D341Med (cell line): ENCODE data around the gene PGS1.

ENCODE experiments used
- DNase-seq: peaks from one replicate; pipeline ENCODE4 v3.0.0; 2012; ENCODE audit warnings: low spot score

The PGS1 gene

DNA sequence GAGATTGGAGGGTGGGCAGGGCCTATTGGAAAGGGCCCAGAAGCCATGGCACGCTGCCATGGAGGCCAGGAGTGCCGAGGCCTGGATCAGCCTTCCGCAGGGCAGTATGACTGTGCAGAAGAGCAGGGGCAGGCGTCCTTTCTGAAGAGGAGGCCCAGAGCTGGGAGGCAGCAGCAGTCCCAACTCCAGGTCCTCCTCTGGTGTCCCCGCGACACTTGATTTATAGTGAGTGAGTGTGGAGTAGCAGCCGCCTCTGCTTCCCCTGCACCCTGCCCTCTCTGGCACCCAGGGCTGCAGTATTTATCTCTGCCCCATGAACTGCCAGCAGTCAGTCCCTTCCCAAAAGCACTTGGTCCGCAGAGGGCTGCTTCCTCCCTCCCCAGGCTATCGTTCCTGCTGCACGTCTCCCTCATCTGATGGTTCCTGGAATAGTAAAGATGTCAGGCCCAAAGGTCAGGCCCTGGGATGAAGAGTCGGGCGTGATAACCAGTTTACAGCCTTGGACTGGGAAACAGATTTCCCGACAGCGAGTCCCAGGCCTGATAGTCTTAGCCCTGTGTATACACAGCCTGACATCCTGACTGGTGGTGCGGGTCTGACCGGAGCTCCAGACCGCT is 32.9 kb downstream of the PGS1 start:
- DNase-seq = no peak

DNA sequence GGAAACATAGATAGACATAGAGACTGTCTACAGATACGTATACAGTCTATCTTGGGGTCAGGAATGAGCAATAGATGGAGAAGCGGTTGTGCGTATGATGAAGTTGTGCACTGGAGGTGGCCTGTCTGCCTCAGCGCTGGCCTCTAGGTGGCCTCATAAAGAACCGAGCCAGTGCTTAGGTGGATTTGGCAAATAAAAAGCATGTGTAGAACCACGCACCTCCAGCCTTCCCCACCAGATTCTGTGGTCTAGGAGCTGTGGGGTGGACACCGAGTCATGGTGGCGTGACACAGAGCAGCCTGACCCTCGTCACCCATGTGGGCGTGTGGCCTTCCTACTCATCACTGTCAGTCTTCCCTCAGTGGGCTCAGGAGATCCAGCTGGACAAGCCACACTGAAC is 34.0 kb downstream of the PGS1 start:
- DNase-seq = peak; percentile 74

DNA sequence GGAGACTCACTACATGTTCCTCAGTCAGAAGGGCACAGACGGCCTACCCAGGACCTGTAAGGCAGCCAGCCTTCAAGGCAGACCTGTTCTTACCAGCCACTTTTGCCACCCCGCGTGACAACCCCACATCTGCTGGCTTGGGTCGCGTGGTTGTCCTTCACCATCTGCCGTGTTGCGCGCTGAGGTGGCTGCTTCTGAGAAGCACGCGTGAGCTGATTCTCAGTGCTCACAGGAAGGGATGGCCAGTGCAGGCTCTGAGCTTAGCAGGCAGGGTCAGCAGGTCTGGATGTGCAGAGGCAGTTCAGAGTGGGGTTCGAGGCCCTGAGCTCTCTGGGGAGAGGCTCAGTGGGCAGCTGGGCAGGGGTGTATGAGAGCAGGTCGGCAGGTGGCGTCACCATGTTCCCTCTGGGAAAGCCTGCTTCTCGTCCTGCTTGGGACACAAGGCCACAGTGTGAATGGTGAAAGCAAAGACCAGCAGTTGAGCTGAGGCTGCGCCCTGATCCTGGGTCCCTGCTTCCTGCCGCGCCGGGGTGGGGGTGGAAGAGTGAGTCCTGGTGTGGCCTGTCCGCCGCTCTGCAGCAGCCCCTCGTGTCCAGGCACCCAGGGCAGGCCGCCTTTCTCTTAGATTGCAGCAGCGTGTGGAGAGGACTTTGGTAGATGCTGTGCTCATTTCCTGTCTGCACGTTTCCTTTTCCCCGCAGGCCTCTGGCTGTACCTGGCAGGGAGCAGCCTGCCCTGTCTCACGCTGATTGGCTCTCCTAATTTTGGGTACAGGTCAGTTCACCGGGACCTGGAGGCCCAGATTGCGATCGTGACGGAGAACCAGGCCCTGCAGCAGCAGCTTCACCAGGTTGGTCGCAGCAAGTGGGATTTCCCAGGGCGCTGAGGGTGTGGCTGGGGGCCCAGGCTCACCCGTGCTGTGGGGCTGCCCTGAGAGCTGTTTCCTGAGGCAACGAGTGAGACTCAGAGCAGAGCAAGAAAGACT is 36.0 kb downstream of the PGS1 start:
- DNase-seq = no peak

DNA sequence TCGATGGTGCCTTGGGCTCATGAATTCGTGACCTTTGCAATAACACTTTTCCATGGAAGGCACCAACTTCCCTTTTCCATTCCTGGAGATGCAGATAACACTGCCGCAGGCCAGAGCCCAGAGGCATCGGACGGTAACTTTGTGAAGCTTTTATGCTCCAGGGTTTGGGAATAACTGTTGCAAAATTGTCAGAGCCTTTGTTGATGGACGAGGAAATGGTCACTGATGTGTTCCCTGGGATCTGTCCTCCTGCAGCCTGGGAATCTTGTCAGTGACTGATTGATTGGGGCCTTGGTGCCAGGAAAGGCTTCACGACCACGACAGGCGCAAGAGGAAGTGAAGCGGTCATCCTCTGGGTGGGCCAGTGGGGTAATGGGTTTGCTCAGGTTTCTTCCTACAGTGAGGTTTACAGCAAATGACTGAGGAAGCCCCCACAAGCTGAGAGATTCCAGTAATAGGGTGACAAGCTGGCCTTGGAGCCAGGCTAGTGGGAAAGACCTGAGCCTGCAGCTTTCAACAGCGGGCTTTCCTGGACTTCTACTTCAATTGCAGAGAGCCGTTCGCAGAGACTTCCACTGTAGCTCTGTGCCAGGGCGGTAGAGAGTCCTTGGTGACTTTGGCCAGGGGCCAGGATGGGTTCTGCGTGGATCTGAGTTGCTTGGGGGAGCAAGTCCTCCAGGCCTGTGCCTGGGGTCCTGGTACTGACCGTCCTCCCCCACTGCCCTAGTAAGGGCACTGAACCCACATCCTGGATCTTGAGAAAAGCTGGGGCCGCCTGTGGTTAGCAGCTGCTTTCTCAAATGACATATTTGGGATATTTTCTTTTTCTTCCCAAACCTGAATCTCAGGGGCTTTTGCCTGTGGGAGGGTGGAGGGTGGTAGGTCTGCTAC is 37.6 kb downstream of the PGS1 start:
- DNase-seq = no peak

DNA sequence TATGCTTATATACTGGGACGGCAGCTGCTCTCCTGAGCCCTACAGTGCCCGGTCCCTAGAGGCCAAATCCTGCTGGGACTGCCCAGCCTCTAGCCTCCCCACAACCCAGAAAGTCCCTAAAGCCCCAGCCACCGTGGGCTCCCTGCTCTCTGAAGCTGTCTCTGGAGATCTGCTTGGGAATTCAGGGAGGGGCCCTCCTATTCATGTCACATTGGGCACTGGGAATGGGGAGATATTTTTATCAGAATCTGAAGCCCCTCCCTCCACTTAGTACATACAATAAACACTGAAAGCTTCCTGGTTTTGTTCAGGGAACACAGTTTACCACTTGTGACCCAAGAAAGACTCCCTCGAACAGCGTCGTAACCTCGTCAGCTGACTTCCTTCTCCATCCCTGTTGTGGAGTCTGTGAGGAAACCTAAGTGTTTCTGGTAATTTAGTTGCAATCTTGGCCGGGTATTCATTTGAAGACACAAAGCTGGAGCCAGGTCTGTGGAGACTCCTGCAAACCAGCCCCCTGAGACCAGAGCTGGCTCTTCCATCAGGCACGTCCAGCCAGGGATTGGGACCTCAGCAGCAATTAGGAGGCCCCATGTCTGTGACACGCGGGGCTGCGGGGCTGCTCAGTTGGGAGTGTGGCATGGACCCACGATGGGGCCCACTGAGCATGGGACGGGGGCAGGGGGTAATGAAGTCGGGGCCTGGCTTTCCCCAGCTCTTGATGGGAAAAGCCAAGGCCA is 38.5 kb downstream of the PGS1 start:
- no peak for DNase-seq

DNA sequence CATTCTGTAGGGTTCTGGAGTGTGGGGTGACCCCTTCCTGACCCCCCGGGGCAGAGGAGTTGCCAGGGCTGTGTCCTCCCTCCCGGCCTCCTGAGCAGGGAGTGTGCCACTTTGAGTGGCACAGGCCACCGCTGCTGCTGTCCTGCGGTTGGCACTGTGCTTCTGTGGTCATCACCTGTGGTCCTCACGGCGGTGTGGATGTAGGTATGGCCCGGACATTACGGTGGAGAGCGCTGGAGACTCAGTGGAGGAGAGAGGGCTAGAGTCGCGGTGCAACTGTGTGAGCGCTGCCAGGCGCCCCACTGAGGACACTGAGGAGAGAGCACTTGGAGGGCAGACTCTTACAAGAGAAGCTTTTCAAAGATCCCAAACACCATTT is 39.1 kb downstream of the PGS1 start:
- no peak for DNase-seq

DNA sequence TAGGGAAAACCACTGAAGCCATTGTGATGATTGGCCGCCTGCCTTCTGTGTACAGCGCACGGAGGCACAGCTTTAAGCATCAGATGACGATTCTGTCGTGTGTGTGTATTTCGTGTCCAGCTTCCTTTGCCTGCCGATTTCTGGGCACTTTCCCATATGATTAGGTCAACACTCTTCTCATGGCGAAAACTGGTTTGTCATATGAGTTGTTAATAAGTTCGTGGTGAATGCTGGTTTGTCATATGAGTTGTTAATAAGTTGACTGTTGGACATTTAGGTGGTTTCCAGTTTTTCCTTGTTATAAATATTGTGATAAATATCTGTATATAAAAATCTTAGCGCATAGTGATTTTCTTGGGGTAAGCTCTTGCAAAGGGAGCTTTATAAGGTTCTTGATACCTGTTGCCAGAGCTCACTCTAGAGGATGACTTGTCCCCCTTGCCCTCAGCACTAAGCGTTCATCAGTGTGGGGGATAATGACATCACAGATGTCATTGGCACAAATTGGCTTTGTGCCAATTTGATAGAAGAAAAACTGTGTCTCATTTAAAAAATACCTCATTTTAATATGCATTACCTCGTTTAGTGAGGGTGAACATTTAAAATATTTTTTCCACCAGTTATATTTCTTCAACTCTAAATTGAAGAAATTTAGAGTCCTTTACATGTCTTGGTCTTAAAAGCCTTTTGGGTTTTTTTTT is 40.0 kb downstream of the PGS1 start:
- DNase-seq = no peak

DNA sequence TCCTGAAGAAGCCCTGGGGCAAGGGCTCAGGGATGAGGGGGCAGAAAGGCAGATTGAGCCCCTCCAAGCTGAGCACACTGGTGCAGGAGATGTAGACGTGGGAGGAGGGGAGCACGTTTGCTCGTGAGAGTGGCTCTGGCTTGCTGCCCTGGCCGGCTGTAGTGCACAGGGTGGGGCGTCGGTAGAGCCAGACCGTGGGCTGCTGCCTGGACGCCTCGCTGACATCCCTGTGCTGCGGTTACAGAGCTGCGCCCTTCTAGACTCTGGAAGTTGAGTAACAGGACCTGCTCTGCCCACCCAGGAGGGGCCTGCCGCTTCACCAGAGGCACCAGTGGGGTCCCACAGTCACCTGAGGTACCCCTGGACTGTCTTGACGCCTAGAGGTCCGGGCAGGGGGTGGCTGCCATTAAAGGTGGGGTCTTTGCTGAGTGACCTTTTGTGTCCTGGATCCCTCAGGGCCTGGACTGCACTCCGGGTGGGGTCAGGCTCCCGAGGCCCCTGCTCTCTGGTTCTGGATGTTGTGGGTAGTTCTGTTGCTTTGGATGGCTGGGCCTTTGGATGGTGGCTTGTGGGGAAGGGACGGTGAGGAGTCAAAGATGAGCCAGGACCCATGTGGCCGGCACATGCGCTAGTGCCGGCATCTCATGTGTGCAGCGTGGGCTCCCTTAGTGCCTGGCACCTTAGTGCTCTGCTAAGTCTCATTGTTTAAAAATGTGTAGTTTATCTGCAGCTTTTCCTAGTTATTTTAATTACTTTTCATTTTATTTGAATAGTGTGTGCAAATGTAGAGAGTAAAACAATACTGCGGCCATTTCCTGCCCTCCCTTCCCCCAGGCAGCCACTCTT is 41.7 kb downstream of the PGS1 start:
- DNase-seq = no peak

DNA sequence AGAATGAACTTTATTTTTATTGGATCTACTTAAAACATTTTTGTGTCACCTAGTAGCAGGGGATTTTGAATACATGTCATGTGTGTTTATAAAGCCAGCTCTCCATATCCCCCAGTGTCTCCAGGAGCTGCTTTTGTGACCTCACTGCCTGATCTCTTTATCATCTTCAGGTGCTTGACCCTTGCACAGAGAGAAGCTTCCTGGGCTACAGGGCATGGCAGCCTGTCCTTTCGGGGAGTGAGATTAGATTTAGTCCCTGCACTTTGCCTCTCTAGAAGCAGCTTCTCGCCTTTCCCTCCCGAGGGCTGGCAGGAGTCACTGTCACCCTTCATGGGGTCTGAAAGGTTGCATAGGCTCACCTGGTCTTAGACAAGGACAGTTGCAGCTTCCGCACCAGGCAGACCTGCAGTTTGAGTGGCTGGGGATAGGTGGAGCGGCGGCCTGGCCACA is 42.7 kb downstream of the PGS1 start:
- no peak for DNase-seq

DNA sequence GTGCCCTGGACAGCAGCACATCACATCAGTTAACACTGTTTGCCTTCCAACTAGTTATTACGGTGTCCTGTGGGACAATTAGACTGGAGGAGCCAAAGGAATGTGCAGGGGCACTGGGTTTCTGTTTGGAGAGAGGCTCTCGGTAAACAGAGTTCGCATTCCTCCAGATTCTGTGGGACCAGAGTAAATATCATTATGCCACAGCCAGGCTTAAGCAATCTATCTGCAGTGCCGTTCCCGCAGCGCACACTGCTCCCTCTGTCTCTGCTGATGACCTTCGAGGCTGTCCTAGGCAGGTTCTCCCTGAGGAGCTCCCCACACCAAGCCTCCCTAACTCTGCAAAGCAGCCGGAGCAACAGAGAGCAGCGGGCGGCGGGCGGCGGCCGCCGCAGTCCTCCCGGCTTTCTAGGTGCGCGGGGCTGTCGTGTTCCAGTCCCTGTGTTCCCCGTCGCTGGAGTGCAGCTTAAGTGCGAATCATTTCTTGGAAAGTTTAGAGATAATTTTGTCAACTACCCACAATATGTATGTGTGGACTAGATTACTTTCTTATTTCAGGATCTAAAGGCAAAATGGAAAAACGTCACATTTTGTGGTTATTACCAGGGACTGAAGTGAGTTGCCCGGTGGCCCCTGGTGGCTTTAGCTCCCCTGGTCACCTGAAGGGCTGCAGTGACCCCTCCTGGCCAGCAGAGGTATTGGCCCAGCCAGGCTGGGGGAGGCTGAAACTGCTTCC is 43.3 kb downstream of the PGS1 start:
- DNase-seq = peak; percentile 95

DNA sequence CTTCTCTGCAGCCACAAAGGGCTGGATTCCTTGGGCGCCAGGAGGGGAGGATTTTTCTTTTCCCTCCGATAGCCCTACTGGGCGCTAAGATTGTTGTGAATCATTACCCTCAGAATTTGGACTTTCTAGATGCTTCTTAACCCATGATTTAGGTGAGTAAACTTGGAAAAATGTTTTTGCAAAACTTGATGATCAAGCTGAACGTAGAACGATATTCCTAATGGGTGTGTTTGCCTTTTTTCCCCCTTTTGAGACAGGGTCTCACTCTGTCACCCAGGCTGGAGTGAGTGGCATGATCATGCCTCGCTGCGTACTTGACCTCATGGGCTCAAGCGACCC is 43.8 kb downstream of the PGS1 start:
- DNase-seq = no peak

DNA sequence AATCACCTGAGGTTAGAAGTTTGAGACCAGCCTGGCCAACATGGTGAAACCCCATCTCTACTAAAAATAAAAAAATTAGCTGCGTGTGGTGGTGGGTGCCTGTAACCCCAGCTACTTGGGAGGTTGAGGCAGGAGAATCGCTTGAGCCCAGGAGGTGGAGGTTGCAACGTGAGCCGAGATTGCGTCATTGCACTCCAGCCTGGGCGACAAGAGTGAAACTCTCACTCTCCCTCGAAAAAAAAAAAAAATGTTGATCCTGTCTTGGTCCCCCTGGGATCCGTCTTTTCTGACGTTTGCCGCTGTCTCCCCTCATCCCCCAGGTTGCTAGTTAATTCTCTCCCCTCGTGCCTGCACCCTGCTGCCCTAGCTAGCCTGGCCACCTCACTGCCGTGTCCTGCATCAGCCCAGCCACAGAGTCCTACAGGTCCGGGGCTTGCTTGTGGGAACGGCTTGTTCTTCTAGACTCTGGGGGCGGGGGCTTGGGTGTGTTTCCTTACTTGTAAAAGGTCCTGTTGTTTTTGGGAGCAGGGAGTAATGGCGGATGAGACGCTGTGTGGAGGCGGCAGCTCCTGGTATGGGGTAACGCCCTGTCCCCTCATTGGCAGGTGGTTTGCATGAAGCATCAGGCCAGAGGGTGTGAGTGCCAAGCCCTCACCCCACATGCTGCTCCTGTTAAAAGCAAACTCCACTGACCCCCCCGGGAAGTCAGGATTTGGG is 44.6 kb downstream of the PGS1 start:
- DNase-seq = no peak

DNA sequence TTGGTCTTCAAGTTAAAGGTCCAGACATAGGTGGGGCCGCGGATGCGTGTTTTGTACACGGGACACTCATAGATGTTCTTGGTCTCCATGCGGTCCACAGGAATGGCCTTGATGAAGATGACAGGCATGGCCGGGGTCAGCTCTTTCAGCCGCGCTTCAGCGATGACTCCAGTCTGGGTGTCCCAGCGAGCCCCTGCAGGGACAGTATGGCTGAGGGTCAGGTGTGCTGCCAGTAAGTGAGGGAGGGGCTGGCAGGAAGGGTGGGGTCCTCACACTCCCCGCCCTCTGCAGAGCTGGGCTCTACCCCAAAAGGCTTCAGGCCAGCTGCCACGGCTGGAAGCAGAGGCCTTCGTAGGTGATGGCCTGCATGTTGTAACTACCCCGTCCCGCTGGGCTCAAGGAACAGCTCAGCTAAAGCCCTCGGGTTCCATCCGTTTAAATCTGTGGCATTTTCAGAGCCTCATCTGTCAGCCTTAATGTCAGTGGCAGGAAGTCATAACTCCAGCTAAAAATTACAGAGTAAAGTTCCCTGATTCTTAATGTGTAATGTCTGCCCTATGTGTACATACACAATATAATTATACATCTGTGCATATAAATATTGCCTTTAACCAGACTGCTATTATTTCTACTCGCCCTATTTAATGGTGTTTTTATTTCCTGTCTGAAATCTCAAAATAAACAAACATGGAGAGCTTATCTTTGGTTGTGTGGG is 45.7 kb downstream of the PGS1 start:
- DNase-seq = no peak

DNA sequence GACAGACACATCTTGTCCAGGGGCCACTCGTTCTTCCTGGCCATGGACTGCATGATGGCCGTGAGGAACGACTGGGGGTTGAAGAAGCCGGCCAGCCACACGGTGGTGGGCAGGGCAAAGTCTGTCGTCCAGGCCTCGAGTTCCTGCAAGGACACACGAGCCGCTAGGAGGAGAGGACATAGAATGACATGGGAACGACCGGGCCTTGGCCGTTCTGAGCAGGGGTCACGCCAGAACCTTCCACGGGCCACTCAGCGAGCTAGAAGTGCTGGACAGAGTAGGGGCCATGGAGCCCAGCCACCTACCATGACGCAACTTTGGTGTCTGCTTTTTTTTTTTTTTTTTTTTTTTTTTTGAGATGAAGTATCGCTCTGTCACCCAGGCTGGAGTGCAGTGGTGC is 47.0 kb downstream of the PGS1 start:
- no peak for DNase-seq

DNA sequence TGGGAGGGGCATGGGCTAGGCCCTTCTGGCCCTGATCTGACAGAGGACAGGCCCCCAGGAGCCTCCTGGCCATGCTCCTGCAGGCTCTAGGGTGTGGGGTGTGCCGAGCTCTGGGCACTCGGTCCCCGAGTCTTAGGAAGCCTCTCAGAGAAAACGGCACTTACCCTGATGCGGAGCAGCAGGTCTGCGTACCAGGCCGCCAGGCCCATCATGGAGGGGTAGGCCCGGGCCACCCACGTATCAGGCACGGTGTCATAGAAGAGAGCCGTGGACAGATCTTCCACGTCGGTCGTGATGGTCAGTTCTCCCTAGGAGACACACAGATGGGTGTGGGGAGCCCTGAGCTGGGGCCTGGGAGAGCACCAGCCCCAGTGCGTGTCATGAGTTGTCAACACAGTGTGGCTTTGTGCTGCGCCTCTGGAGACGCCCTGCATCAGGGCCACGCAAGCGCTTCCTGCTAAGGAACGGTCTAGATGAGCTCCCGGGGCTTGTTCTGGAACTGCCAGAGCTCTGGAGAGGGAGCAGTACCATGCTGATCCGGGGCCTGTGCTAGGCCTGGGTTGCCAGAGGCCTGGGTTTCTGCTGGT is 47.9 kb downstream of the PGS1 start:
- no peak for DNase-seq

DNA sequence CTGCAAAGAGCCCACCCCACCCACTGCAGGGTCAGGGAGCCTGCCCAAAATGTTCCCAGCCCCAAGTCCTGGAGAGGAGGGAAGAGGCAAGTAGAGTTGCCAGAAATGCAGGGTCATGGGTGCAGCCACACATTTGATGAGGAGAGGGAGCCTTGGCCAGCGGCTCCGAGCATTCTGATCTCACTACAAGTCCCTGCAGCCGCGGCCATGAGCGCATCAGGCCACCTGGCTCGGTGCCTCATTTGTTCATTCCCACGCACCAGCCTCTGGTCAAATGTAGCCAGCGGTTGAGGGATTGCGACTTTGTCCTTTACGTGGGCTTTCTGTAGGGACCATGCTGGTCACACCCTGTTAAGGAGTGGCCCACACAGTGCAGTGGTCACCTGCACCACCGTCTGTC is 48.7 kb downstream of the PGS1 start:
- DNase-seq = no peak

DNA sequence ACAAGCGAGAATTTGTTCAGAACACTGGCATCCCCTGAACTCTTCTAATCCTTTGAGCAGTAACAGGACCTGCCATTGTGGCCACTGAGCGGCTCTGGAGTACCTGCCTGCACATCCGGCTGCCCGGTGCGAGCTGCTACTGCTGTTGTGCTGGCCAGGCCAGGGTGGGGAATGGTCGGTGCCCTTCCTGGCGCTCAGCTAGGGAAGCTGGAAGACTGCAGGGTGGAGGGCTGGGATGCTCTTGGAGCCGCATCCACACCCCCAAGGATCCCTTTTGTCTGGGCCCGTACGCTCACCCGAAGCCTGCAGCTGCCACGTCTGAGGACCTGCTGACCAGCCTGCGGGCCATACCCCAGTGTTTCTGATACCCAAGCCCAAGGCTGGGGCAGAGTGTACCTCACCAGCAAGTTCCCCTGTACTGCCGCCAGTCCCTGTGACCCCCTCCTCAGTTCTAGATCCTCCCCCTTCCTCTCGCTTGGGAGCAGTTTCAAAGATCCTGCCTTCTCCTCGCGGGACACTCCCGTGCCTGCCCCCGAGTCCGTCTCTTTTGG is 49.7 kb downstream of the PGS1 start:
- no peak for DNase-seq
